Hematopoietic multipotent progenitor cell treated with erythropoietin and hydrocortisone succinate and interleukin-3 and kit ligand, for 17 days (in vitro differentiated cells): ENCODE data around the gene GNAZ.

Experiments
- DNase-seq: peaks from one replicate; pipeline ENCODE4 v3.0.0-alpha.2; 2015; ENCODE audit warnings: low spot score

GNAZ gene

DNA sequence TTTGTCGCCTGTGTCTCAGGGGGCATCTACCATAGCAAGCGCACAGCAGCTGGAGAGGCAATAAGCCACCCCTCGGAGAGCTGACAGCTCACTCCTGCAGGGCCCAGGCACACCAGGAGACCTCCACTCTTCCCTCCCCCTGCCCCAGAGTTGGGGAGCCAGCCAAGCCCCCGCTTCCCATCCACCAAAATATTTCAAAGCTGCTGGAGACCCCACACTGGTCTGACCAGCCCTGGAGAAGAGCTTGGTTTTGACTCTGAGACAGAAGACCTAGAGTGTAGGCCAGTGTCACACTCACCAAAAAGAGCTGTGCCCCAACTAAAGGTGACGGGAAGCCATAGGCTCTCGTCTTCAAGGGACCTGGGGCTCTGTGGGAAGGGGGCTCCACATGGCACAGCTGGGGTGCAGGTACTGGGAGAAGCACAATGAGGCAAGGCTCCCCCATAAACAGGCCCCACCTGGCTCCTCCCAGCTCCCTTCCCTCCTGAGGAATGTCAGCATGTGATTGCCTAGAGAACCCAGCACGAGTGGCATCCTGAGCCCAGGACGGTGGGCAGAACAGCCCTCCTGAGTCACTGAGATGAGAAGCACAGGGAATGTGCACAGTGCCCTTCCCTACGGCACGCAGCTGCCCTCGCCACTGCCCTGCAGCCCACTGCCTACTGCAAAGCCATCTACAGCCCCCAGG is 5.8 kb upstream of the GNAZ start:
- DNase-seq = no peak

- no peak for DNase-seq
Observed at GRCh38 chr22:23065069-23065451, 5.3 kb upstream of the GNAZ start.

- DNase-seq = no peak
Observed at GRCh38 chr22:23065495-23066122, 4.7 kb upstream of the GNAZ start.

GRCh38 chr22:23066200-23067022 is 3.9 kb upstream of the GNAZ start:
- no peak for DNase-seq

GRCh38 chr22:23067023-23067650 is 3.2 kb upstream of the GNAZ start:
- DNase-seq = no peak

- DNase-seq = no peak
Observed at GRCh38 chr22:23067691-23068090, 2.6 kb upstream of the GNAZ start.

DNA sequence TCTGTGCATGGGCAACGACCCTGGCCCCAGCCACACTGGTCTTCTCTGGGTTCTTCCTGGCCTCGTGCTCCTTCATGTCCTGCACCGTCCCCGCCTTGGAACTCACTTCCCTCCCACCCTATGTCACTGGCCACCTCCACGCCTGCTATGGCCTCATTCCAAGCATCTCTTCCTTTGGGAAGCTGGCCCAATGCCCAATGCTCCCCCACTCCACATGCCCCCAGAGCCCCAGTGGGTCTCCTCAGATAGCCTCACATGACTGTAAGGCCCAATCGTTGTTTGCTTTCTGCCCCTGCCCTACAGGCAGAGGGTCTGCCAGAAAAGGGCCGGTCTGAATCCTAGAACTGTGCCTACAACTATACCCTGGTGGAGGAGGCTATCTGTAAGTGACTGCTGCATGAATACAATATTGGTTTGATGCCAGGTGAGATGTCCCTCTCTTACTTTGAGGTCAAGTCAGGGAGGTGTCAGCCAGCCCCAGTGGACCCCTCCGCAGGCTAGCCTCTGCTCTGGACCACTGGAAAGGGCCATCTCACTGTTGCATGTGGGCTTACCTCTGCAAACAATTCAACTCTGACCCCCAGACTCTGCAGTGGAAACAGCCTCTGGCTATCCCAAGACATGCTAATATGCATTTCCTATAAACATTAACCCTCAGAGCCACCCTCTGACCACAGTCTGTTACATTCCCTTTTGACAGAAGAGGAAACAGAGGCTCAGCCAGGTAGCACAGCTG is 2.1 kb upstream of the GNAZ start:
- no peak for DNase-seq

- no peak for DNase-seq
Observed at GRCh38 chr22:23068832-23069385, 1.4 kb upstream of the GNAZ start.

DNA sequence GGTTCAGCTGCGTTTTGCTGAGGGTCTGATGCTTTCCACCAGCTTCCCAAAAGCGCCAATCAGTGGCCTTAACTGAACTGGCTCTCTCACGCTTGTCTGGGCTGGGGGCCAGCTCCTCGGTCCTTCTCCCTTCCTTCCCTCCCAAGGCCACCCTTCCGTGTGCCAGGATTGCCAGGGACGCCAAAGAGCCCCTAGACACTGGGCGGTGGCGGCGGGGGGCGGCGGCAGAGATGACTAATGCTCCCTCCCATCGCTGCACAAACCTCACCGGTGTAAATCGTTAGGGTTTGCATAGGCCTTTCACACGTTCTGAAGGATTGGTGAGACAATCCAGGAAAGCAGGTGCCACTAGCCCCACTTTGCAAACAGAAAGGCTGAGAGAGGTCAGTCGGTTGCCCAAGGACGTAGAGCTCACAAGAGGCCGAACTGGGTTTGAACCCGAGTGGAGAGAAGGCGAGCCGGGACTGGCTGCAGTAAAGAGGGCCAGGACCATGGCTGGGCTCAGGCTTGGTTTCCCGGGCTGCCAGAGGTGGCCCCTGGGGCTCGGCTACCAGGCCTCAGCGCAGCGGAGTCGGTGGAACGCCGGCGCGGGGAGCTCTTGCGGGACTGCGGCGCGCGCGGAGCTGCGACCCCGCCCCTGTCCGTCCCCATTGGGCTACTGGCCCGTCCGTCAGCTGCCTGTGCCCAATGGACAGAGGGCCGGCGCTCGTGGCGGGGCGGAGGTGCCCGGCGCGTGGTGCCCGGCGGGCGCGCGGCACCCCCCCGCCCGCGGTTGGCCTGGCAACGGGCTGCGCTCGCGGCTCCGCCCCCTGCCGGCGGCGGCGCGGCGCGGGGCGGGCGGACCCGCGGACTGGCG is 589 bp upstream of the GNAZ start:
- DNase-seq = peak; percentile 87

GRCh38 chr22:23071230-23072076 is 1.1 kb downstream of the GNAZ start:
- no peak for DNase-seq

GRCh38 chr22:23072077-23072910 is 2.0 kb downstream of the GNAZ start:
- no peak for DNase-seq

DNA sequence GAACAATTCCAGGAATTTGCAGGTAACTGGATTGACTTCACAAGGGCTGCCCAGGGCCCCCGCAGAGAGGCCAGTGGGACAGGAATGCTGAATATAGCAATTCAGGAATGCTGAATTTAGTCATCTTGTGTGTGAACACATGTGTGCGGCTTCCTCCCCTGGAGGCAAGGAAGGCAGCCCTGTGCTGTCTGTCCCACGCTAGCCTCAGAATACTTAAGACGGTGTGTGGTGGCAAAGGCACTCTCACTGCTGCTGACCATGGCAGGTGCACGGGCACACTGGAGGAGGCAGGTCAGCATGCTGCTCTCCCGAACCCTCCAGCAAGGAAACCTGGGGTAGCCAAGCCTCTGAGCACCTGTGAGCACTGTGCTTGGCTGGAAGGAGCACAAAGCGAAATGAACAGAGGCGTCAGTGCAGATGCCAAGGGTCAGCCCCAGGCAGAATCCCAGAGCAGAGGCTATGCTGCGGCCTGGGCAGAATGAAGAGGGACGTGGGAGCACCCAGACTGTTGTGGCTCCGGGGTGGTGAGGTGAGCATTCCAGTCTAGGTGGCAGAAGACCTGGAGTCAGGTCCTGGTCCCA is 2.7 kb downstream of the GNAZ start:
- DNase-seq = no peak

DNA sequence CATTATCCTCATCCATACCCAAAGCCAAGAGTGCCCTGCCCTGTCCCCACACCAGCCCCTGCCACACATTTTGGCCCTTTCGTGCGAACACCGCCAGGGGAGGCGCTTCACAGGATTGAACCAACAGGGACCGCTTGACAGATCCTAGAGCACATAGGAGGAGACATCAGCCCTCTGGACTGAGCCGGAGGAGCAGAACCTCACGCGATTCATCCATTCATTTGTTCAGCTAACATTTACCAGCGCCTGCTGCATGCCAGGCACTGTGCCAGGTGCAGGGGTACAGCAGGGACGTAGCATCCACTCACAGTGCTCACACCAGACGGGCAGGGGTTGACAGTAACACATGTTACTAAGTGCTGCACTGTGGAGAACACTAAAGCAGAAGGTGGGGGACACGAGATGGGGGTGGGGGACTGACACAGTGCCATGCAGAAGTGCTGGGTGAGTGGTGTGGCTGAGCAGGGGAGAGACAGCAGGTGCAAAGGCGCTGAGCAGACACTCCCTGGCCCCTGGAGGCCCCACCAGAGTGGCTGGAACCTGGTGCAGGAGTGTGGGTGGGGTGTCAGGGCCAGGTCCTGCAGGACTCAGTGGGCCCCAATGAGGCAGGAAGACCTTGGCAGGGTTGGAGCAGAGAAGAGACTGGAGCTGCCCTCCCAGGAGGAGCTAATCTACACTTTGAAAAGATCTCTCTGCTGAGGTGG is 3.4 kb downstream of the GNAZ start:
- no peak for DNase-seq

DNA sequence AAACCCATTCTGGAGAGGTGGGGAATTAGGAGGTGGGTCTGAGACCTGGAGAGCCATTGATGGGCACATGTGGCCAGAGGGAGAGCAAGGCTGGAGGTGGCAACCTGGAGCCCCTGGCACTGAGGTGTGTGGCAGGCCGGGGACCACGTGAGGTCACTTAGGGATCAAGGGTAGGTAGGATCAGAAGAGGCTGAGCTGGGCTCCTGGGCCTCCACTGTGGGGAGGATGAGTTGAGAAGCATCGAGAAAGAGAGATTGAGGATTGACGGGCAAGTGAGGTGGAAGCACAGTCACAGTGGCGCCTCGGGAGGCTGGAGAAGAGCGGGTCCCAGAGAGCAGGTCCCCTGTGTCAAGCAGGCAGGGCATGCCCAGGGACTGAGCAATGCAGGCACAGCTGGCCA is 4.1 kb downstream of the GNAZ start:
- no peak for DNase-seq

DNA sequence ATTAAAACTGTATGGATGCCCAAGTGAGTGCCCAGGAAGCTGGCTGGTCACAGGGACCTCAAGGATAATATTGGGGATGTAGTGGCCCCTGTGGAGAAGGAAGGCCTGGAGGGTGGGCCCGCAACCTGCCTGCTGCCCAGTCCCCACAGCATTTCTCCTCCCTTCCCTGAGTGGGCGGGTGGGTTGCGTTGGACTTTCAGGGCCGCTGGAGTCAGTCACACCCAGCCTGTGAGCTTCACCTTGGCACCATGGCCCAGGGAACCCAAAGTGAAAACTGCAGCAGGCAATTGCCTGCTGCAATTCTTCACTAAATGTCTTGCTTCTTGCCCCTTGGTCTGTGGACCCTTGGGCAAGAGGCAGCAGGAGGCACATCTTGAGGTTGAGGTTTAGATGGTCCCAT is 4.7 kb downstream of the GNAZ start:
- DNase-seq = no peak

DNA sequence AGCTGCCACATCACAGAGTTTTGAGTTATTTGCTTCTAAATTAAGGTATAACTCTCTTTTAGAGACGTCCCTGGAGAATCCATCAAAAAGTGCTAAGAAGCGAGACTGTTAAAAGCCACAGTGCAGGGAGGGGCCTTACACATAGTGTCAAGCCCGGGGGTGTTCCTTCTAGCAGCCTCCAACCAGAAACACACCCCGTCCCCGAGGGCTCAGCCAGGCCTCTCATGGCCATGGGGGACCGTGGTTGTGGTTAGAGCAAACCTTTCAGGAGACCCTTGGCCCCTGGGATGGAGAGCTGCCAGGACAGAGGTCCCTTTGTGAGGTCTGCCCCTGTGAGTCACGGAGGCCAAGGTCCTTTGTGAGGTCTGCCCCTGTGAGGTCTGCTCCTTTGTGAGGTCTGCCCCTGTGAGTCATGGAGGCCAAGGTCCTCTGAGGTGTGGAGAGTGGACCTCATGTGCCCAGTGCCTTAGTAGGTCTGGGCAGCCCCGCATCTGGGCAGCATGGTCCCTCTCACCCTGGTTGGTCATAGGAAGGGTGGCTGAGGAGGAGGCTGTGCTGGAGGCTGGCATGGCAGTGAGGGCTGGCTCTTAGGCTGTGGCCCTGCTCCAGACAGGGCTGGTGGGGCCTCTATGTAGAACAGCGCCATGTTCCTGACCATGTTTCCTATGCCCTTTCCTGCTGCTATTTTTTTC is 5.4 kb downstream of the GNAZ start:
- DNase-seq = no peak

DNA sequence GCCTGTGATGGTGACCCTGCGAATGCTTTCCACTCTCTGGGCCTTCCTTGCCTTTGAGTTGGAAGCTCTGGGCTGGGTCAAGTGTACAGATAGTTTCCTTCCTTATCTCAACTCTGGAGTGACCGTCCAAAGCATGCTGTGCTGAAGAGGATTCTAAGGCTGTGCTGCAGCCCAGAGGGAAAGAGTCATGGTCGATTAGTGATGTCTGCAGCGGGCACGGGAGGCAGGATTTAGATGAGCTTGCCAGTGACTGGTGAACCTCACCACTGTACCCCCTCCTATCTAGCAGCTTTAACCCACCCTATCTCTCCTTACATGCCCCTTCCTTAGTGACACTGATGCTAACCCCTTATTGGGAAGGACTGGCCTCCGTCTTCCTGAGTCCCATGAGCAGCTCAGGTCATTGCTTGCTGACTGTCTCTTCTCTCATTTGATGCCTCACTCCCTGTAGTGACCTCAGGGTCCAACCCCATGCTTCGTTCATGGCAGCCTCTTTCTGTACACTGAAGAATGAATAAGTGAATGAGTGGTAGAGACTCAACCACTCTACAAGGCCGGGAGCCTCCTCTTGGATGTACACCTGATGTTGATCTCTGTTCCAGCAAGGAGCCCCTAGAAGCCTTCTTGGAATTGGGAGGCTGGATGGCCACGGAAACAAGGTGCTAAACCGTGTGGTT is 6.7 kb downstream of the GNAZ start:
- no peak for DNase-seq
